ENCODE results near the gene SMIM32.

DNA sequence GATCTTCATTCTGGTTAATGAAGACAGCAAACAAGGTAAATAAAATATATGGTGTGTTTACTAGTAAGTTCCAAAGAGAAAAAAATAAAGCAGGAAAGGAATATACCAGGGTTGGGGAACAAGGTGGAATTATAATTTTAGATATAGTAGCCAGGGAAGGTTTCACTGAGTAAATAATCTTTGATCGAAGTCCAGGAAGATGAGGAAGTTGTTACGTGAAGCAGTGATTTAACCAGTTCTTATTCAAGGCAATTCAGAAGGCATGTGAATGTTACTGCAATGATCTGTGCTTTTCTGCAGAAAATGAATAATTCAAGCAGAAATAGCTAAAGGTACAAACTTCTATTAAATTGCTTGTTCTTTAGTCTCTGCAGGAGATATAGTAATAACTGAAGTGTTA lies 6.2 kb downstream of the SMIM32 start:
- TF ChIP-seq EZH2 (IDR thresholded peaks at IDR 0.05; ENCODE audit: low read length, missing control alignments) = no peak
- TF ChIP-seq, protein P1, sequence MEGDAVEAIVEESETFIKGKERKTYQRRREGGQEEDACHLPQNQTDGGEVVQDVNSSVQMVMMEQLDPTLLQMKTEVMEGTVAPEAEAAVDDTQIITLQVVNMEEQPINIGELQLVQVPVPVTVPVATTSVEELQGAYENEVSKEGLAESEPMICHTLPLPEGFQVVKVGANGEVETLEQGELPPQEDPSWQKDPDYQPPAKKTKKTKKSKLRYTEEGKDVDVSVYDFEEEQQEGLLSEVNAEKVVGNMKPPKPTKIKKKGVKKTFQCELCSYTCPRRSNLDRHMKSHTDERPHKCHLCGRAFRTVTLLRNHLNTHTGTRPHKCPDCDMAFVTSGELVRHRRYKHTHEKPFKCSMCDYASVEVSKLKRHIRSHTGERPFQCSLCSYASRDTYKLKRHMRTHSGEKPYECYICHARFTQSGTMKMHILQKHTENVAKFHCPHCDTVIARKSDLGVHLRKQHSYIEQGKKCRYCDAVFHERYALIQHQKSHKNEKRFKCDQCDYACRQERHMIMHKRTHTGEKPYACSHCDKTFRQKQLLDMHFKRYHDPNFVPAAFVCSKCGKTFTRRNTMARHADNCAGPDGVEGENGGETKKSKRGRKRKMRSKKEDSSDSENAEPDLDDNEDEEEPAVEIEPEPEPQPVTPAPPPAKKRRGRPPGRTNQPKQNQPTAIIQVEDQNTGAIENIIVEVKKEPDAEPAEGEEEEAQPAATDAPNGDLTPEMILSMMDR (conservative IDR thresholded peaks at IDR 0.05 in 1 of 2, IDR thresholded peaks at IDR 0.05 in 1 of 2; ENCODE audit: low read depth in 1 of 2, low read length in 2 of 2) = no peak

All from fibroblast of lung (primary cell).